ENCODE data around the gene ARPC5. TPM values are rescaled to one million over a fixed set of nuclear protein-coding genes. Genes with fewer than 3 reads are reported as not detected.

Gene ARPC5
- total and polyA plus RNA-seq, 2 of the 8 experiments (the other 6 are each of a cell fraction or from before 2014, with no cell fraction given), result 24.0 to 60.8 TPM

DNA sequence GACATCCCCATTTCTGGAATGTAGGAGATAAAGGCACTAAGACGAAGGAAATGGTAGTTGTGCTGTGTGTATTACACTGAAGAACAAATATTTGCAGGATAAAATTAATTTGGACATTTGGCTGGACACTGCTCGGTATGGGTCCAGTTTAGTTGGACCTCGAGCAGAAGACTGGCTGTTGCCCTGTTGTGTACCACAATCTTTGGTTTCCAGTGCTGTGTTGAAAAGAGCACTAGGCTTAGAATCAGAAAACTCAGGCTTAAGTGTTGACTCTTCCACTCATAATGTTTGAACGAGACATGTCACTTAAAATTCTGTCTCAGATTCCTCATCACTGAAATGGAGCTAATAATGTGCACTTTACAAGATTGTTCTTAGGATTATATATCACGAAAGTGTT, 1.2 kb upstream of the ARPC5 start:
- Histone ChIP-seq H2AFZ (ENCODE audit: low read length) (no peak overlapping the region), H3K36me3 (ENCODE audit: control insufficient read depth in 2 of 4, insufficient read depth in 4 of 4, low read length in 3 of 4) (peaks cover 0 to under 1% (median 0%) of the 10 kb centered on the region in 4 experiments; a peak in 1 of 8 replicates), H2BK20ac (ENCODE audit: low read length) (no peak overlapping the region), H2BK5ac (ENCODE audit: low read depth, low read length) (no peak overlapping the region), H2AK5ac (ENCODE audit: low read depth, low read length) (no peak overlapping the region), H4K91ac (replicated peaks; ENCODE audit: insufficient read length, low read length) (no peak overlapping the region), H3K9me3 (ENCODE audit: insufficient read depth in 2 of 2, low read depth in 1 of 2, low read length in 1 of 2) (no peaks in the 10 kb centered on the region), H2BK120ac (replicated peaks; ENCODE audit: low read depth, low read length) (no peak overlapping the region), H3K27ac (ENCODE audit: low read depth, low read length) (no peak overlapping the region), H3K9ac (replicated peaks in 1 of 4; ENCODE audit: extremely low read depth in 1 of 4, low read depth in 3 of 4, low read length in 3 of 4) (no peak overlapping the region), H4K8ac (ENCODE audit: extremely low read depth, insufficient read depth, low read length) (no peak overlapping the region), H3K23ac (ENCODE audit: insufficient read length) (no peak overlapping the region), H3K18ac (ENCODE audit: extremely low read depth, low read length) (no peak overlapping the region), H3K56ac (replicated peaks; ENCODE audit: insufficient read length, low read depth, low read length) (no peak overlapping the region), H3K4ac (replicated peaks; ENCODE audit: insufficient read length, low read depth, low read length) (no peak overlapping the region), H4K5ac (ENCODE audit: insufficient read length, low read depth, low read length) (no peak overlapping the region), H3K14ac (ENCODE audit: insufficient read length) (no peak overlapping the region), H3K4me1 (replicated peaks in 1 of 4; ENCODE audit: control insufficient read depth in 3 of 4, insufficient read depth in 4 of 4, low read length in 3 of 4) (peaks cover 0 to 10% (median 2%) of the 10 kb centered on the region in 4 experiments; a peak in 3 of 7 replicates), H3K4me2 (ENCODE audit: insufficient read depth in 1 of 2, low read depth in 2 of 2, low read length in 2 of 2) (peak overlapping the region; percentile 92 to 98; a peak in 2 of 4 replicates), H4K20me1 (replicated peaks in 1 of 2; ENCODE audit: control insufficient read depth in 1 of 2, insufficient read depth in 2 of 2, low read length in 2 of 2) (no peaks in the 10 kb centered on the region), H3K23me2 (ENCODE audit: low read depth, low read length) (peaks cover 6% of the 10 kb centered on the region), H3K79me1 (ENCODE audit: low read depth, low read length) (no peaks in the 10 kb centered on the region), H3K27me3 (replicated peaks in 1 of 4; ENCODE audit: control insufficient read depth in 3 of 4, extremely low read depth in 1 of 4, insufficient read depth in 3 of 4, low read length in 3 of 4) (peaks cover 0 to 7% (median 0%) of the 10 kb centered on the region in 4 experiments; a peak in 3 of 7 replicates), H2BK12ac (ENCODE audit: low read depth, low read length) (no peak overlapping the region), H2BK15ac (ENCODE audit: low read length) (no peak overlapping the region), H3K79me2 (ENCODE audit: control insufficient read depth in 1 of 2, insufficient read depth in 2 of 2, low read length in 2 of 2) (peaks cover 0 to 28% of the 10 kb centered on the region in 2 experiments; a peak in 2 of 4 replicates), H3K4me3 (ENCODE audit: extremely low read depth in 1 of 4, insufficient read depth in 2 of 4, low read depth in 3 of 4, low read length in 4 of 4) (peak overlapping the region; percentile 87 to 92 (median 90); a peak in 5 of 8 replicates)
- WGBS, 2 experiments (ENCODE audit: extremely low coverage in 1 of 2, insufficient coverage in 1 of 2, insufficient read length in 1 of 2, insufficient replicate concordance in 2 of 2, low coverage in 1 of 2, low lambda C conversion rate in 2 of 2, missing lambda C conversion rate in 1 of 2), result 78% methylated on average over 5 of the region's 5 CpGs; no CpG with 5 or more reads in 1 of the 2 experiments
- ChIA-PET POLR2A (ENCODE audit: partially characterized antibody) (no interaction called here), CTCF (ENCODE audit: partially characterized antibody) (no interaction called here)
- no peak for FAIRE-seq
- no peak for DNase-seq (ENCODE audit: low read depth in 1 of 2, low spot score in 2 of 2)
